Retinal pigment epithelial cell (primary cell): Measurements from ENCODE around the gene HMGA1.

Experiments used
- DNase-seq: peaks from one replicate; pipeline ENCODE4 v3.0.0-alpha.2; 2010; ENCODE audit warnings: low read depth
- H3K4me3 ChIP-seq: 2 replicates; pipeline ENCODE4 v1.5.1; 2011; ENCODE audit warnings: mild to moderate bottlenecking, low read length, control low read depth, moderate library complexity
- TF ChIP-seq, protein P1 (sequence below): conservative IDR thresholded peaks from 2 replicates; pipeline ENCODE4 v1.5.1; 2011; ENCODE audit warnings: low read depth, low read length, control low read depth, inconsistent platforms

The HMGA1 gene

DNA sequence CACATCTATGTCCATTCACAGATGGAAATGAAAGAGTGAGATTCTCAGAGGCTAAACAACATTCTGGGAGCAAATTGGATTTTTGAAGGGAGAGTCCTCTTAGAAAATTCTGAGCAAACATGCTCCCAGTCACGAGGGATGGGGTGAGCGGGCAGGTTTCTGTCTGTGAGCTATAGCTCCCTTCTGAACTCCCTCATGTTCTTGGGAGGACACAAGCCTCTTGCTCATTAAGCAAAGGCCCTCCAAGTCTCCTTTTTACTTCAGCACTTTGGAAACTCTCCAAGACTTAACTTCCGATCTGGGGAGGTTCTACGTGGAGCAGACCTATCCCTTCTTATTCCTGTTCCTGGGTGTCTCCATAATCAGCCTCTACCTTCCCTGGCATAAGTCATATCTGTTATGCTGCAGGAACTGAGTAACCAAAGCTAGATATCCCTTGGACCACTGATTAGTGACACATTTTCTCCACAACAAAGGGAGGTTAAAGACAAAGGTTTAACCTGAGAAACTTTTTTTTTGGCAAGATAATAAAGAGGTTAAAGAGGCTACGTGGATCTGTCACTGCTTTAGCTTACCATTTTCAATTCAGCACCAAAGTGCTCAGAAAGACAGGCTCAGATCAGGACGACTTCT, 45.1 kb downstream of the HMGA1 start:
- no peak overlapping the region for H3K4me3 ChIP-seq
- DNase-seq, result no peak
- TF ChIP-seq, protein P1, sequence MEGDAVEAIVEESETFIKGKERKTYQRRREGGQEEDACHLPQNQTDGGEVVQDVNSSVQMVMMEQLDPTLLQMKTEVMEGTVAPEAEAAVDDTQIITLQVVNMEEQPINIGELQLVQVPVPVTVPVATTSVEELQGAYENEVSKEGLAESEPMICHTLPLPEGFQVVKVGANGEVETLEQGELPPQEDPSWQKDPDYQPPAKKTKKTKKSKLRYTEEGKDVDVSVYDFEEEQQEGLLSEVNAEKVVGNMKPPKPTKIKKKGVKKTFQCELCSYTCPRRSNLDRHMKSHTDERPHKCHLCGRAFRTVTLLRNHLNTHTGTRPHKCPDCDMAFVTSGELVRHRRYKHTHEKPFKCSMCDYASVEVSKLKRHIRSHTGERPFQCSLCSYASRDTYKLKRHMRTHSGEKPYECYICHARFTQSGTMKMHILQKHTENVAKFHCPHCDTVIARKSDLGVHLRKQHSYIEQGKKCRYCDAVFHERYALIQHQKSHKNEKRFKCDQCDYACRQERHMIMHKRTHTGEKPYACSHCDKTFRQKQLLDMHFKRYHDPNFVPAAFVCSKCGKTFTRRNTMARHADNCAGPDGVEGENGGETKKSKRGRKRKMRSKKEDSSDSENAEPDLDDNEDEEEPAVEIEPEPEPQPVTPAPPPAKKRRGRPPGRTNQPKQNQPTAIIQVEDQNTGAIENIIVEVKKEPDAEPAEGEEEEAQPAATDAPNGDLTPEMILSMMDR, result no peak

DNA sequence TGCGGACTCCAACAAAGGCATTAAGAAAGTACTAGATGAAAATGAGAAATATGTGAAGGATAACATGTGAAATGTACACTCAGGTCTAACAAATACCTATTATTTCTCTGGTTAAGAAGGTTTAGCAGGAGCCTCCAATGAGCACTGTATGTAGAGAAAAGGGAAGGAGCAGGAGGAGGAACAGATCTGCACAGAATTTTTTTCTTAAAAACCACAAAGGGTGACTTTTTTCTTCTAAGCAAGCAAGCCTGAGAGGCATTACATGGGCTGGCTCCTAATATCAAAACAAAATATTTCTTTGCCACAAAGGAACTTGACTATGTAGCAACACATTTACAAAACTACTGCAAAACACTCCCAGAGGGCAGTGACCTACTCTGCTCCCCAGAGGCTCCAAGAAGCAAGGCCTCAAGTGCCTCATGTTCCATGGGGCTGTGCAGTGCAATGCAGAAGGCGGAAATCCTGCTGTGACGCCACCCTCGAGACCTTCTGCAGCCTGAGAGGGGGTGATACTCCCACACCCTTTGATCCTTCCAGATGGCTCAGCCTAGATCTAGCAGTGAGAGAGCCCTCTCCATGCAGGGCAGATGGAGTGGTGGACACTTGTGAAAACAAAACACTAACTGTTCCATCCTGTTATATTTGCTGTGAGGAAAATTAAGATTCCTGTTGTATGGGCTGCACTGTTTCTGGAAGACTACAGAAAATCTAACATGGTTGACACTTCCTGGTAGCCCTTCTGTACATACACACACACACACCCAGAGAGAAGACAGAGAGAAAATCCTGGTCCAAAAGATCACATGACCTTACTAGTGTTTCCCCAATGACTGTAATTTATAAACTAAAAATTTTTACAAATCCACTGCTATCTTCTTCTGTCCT, 48.1 kb downstream of the HMGA1 start:
- H3K4me3 ChIP-seq, result no peak overlapping the region
- DNase-seq, result no peak

DNA sequence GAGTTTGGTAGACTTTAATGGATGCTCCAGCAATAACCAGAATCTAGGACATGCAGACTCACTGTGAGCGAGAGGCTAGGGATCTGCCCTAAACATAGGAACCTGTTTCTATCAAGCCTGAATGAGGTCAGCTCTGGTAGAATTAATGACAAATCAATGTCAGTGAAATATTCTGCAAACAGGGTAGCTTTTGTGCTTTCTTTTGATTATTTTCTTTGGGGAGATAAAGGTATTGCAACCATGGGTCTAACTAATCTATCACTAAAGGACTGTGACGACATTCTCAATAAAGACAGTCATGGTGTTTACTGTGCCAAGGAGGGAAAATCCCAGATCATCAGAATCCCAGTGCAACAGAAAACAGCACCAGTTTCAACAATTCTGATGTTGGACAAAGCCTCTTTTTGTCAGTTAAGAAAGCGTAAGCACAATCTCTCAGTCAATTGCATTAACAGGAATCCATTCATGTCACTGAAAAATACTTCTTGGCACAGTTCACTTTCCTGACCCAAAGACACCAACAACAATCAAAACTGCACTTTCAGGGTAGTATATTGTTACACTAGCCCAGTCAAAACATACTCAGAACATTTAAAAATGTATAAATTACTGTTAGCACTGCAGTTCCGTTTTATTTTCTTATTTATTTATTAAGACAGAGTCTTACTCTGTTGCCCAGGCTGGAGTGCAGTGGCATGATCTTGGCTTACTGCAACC, 48.9 kb downstream of the HMGA1 start:
- TF ChIP-seq, protein P1, result no peak
- no peak overlapping the region for H3K4me3 ChIP-seq
- DNase-seq, result no peak

More for the DNA sequence above, 48.1 kb downstream of the HMGA1 start:
- TF ChIP-seq, protein P1, result no peak

DNA sequence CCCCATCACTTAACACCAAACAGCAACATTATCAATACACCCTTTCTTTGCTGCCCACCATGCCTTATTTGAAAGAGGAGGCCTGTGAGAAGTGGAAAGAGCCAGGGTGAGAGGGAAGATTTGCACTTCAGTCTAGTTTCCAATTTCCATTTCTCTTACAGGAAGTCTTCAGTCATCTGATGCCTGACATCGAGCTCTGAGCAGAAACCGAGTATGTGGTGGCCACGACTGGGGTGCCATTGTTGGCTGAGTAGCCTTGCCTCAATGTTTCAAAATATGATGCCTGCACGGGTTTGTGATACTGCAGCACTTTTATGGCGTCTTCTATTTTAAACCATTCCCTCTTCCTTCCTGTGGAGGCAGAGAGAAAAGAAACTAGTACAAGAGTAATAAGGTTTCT, 51.9 kb downstream of the HMGA1 start:
- DNase-seq, result no peak
- no peak overlapping the region for H3K4me3 ChIP-seq
- TF ChIP-seq, protein P1, result no peak

DNA sequence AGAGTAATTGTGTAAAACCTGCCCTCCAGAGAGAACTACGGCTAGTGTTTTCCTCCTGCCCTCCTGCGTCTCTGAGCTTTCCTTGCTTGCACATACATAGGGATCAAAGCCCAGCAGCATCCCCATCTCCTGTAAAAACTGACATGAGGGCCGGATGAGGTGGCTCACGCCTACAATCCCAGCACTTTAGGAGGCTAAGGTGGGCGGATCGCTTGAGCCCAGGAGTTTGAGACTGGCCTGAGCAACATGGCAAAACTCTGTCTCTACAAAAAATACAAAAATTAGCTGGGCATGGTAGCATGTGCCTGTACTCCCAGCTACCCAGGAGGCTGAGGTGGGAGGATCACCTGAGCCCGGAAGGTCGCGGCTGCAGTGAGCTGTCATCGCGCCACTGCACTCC, 52.5 kb downstream of the HMGA1 start:
- TF ChIP-seq, protein P1, result no peak
- no peak for DNase-seq

DNA sequence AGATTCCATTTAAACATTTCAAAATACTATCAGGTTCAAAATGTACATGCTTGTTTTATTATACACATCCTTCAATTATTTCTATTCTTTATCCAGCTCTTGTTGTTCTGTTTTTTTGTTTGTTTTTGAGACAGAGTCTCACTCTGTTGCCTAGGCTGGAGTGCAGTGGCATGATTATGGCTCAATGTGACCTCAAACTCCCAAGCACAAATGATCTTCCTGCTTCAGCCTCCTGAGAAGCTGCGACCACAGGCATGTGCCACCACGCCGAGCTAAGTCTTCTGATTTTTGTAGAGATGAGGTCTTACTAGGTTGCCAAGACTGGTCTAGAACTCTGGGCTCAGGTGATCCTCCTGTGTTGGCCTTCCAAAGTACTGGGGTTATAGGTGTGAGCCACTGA, 56.3 kb downstream of the HMGA1 start:
- TF ChIP-seq, protein P1, result no peak
- no peak for DNase-seq
- no peak overlapping the region for H3K4me3 ChIP-seq

More for the DNA sequence above, 52.5 kb downstream of the HMGA1 start:
- H3K4me3 ChIP-seq, result no peak overlapping the region
